ENCODE measurements around the gene ATE1. TPM values are rescaled to one million over a fixed set of nuclear protein-coding genes. Genes with fewer than 3 reads are reported as not detected.
A peak's percentile ranks its signal among the peaks of the same experiment; 100 is the strongest.
"Not testable (repeated sequence)": the region's sequence is repeated elsewhere in the genome, so short reads cannot be mapped to it uniquely, and the experiment has no call there.

Gene ATE1
- total RNA-seq, 2 experiments from 2014 or later = 18.5 to 20.9 TPM

DNA sequence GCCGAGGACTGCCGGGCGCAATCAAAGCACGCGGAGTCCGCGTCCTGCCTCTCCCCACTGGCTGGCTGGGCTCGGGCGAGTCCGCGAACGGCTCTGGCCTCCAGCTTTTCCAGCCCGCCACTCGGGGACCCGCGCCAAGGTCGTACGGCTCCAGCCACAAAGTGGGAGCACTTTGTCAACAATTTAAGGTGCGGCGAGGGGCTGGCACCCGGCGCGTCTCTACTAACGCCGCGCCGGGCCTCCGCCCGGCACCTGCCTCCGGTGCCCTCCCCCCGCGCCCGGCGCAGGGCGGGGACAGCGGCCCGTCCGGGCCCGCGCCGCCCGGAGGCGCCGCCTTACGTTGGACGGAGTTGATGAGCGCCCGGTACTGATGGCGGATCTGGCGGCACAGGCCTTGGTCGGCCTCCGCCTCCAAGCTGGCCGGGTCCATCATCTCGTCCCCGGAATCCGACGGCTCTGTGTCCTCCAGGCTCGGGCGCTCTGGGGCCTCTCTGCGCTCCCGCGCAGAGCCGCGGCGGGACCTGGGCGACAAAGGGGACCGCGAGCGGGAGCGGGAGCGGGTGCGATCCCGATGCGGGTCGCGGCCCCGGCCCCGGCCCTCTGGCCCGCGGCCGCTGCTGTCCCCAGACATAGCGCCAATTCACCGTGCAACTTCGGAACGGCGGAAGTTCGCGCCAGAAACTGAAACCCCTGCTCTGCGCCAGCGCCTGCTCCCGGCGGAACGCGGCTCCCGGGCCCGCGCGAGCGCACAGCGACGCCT lies 46.9 kb upstream of the ATE1 start, which contains the start of gene NSMCE4A:
Gene NSMCE4A, minus strand, starts transcription at position 683 of the 760 bp plus-strand sequence. Its CDS starts 52 bp downstream, at position 631.
- Histone ChIP-seq H3K27ac (ENCODE audit: low read depth in 1 of 2, low read length in 2 of 2) (peak within 1 kb of the TSS; percentile 31 to 40), H3K4me3 (ENCODE audit: low read length) (peak within 1 kb of the TSS; percentile 63), H3K4me1 (ENCODE audit: insufficient read depth, low read length) (peaks cover 21% of the 10 kb centered on the region), H3K27me3 (ENCODE audit: control insufficient read depth in 1 of 2, insufficient read depth in 2 of 2, low read length in 2 of 2) (no peaks in the 10 kb centered on the region), H3K9me3 (ENCODE audit: control insufficient read depth in 1 of 2, insufficient read depth in 1 of 2, low read length in 2 of 2) (peaks cover 0 to 4% of the 10 kb centered on the region in 2 experiments), H3K36me3 (ENCODE audit: insufficient read depth, low read length) (peaks cover 15% of the 10 kb centered on the region)
- ChIA-PET CTCF (interaction anchor here (0.6 kb wide), 1 partner anchor 399 kb away, joined by 3 read pairs; the partner anchor contains the start of gene PLEKHA1), POLR2A (interaction anchor here (2.4 kb wide), 1 partner anchor 46 kb away, joined by 9 read pairs; the partner anchor contains the start of gene ATE1)
- H3K9me3 Mint-ChIP-seq = no peaks in the 10 kb centered on the region
- TF ChIP-seq, protein P1, sequence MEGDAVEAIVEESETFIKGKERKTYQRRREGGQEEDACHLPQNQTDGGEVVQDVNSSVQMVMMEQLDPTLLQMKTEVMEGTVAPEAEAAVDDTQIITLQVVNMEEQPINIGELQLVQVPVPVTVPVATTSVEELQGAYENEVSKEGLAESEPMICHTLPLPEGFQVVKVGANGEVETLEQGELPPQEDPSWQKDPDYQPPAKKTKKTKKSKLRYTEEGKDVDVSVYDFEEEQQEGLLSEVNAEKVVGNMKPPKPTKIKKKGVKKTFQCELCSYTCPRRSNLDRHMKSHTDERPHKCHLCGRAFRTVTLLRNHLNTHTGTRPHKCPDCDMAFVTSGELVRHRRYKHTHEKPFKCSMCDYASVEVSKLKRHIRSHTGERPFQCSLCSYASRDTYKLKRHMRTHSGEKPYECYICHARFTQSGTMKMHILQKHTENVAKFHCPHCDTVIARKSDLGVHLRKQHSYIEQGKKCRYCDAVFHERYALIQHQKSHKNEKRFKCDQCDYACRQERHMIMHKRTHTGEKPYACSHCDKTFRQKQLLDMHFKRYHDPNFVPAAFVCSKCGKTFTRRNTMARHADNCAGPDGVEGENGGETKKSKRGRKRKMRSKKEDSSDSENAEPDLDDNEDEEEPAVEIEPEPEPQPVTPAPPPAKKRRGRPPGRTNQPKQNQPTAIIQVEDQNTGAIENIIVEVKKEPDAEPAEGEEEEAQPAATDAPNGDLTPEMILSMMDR (IDR thresholded peaks at IDR 0.05) = no peak
- ATAC-seq (ENCODE audit: poor library complexity) (peak; percentile 85), DNase-seq (peak; percentile 49 to 83 (median 66))
- peaks cover 19% of the 10 kb centered on the region for H3K4me1 Mint-ChIP-seq (ENCODE audit: low read depth)
- intact Hi-C loops (cut with DNase I, micrococcal nuclease) = loop anchor here in 1 of 2 experiments (1.0 to 10.0 kb wide), 3 partner anchors 46 to 1040 kb away; partner anchors contain the start of genes ATE1 and PLEKHA1
- peaks cover 30% of the 10 kb centered on the region for H3K36me3 Mint-ChIP-seq (ENCODE audit: low read depth)
- no peaks in the 10 kb centered on the region for H3K27me3 Mint-ChIP-seq
- peak within 1 kb of the TSS; percentile 87 for H3K4me3 Mint-ChIP-seq
- H3K27ac Mint-ChIP-seq = peak within 1 kb of the TSS; percentile 36

DNA sequence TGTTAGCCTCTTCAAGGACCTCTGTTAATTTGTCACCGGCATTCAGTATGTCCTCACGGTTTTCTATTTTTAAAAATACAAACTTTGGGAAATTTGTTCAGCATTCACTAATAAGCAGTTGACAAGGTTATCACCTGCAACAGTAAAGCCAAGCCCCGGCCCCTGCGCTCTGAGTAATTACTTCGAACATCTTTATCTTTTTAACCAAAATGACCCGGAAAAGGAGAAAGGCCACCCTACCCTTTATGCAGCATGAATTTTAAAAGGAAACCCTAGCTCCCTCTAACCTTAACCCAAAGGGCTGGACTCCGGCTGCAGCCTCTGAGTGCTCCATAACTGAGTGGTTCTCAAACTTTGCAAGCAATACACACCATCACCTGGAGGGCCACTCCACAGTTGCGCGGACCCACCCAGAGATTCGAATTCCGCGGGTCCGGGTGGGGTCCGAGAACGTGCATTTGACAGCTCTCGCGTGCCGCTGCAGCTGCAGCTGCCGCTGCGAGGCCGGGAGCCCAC lies 46.2 kb upstream of the ATE1 start:
- peak in 2 of 14 experiments; percentile 1 to 4 for DNase-seq
- no peaks in the 10 kb centered on the region for H3K27me3 ChIP-seq (ENCODE audit: control insufficient read depth in 1 of 2, insufficient read depth in 2 of 2, low read length in 2 of 2)
- ChIA-PET POLR2A (interaction anchor here (2.4 kb wide), 1 partner anchor 46 kb away, joined by 9 read pairs; the partner anchor contains the start of gene ATE1), CTCF (interaction anchor here (0.6 kb wide), 1 partner anchor 400 kb away, joined by 3 read pairs; the partner anchor contains the start of gene PLEKHA1)
- intact Hi-C loops (cut with DNase I, micrococcal nuclease) = loop anchor here in 1 of 2 experiments (10.0 kb wide), 2 partner anchors 401 to 1041 kb away; partner anchors contain the start of gene PLEKHA1
- H3K27ac Mint-ChIP-seq = peak overlapping the region; percentile 36
- peaks cover 35% of the 10 kb centered on the region for H3K36me3 Mint-ChIP-seq (ENCODE audit: low read depth)
- TF ChIP-seq, protein P1 (IDR thresholded peaks at IDR 0.05) = no peak
- no peaks in the 10 kb centered on the region for H3K9me3 Mint-ChIP-seq
- ATAC-seq (ENCODE audit: poor library complexity) = peak; percentile 6
- peak overlapping the region; percentile 63 for H3K4me3 ChIP-seq (ENCODE audit: low read length)
- H3K27me3 Mint-ChIP-seq = no peaks in the 10 kb centered on the region
- H3K36me3 ChIP-seq (ENCODE audit: insufficient read depth, low read length) = peaks cover 17% of the 10 kb centered on the region
- H3K4me1 Mint-ChIP-seq (ENCODE audit: low read depth) = peaks cover 19% of the 10 kb centered on the region
- H3K4me3 Mint-ChIP-seq = peak overlapping the region; percentile 87
- H3K4me1 ChIP-seq (ENCODE audit: insufficient read depth, low read length) = peaks cover 21% of the 10 kb centered on the region
- H3K27ac ChIP-seq (ENCODE audit: low read depth in 1 of 2, low read length in 2 of 2) = no peak overlapping the region
- H3K9me3 ChIP-seq (ENCODE audit: control insufficient read depth in 1 of 2, insufficient read depth in 1 of 2, low read length in 2 of 2) = peaks cover 0 to 4% of the 10 kb centered on the region in 2 experiments

- H3K9me3 Mint-ChIP-seq; H3K27me3 ChIP-seq (ENCODE audit: control insufficient read depth in 1 of 2, insufficient read depth in 2 of 2, low read length in 2 of 2); DNase-seq; H3K27ac Mint-ChIP-seq; intact Hi-C loops (cut with DNase I, micrococcal nuclease); H3K9me3 ChIP-seq (ENCODE audit: control insufficient read depth in 1 of 2, insufficient read depth in 1 of 2, low read length in 2 of 2); H3K4me3 ChIP-seq (ENCODE audit: low read length); H3K4me3 Mint-ChIP-seq; CTCF ChIA-PET; H3K27me3 Mint-ChIP-seq; ATAC-seq (ENCODE audit: poor library complexity); POLR2A ChIA-PET; H3K27ac ChIP-seq (ENCODE audit: low read depth in 1 of 2, low read length in 2 of 2): not testable (repeated sequence)
- H3K36me3 Mint-ChIP-seq (ENCODE audit: low read depth) = peaks cover 80% of the 10 kb centered on the region
- Histone ChIP-seq H3K4me1 (ENCODE audit: insufficient read depth, low read length) (peaks cover 11% of the 10 kb centered on the region), H3K36me3 (ENCODE audit: insufficient read depth, low read length) (peaks cover 61% of the 10 kb centered on the region)
- H3K4me1 Mint-ChIP-seq (ENCODE audit: low read depth) = peaks cover 16% of the 10 kb centered on the region
Observed at GRCh38 chr10:121969086-121969485, 41.3 kb upstream of the ATE1 start.
